HG03025 (cell line): ENCODE data around the gene GH2.
"Not testable (repeated sequence)": the region's sequence is repeated elsewhere in the genome, so short reads cannot be mapped to it uniquely, and the experiment has no call there.

Experiments
- ATAC-seq: cut with Tn5 transposase; IDR thresholded peaks from one replicate; pipeline ENCODE4 v1.9.1; 2021; ENCODE audit warnings: mild to moderate bottlenecking, moderate library complexity; ENCODE audit not compliant: unreplicated experiment, low FRiP score

GH2 gene

GRCh38 chr17:63881935-63882601 lies at the start of gene GH2:
GH2 (minus strand) TSS chr17:63881944; CDS start chr17:63881801, 143 bp downstream.
- ATAC-seq = no peak

DNA sequence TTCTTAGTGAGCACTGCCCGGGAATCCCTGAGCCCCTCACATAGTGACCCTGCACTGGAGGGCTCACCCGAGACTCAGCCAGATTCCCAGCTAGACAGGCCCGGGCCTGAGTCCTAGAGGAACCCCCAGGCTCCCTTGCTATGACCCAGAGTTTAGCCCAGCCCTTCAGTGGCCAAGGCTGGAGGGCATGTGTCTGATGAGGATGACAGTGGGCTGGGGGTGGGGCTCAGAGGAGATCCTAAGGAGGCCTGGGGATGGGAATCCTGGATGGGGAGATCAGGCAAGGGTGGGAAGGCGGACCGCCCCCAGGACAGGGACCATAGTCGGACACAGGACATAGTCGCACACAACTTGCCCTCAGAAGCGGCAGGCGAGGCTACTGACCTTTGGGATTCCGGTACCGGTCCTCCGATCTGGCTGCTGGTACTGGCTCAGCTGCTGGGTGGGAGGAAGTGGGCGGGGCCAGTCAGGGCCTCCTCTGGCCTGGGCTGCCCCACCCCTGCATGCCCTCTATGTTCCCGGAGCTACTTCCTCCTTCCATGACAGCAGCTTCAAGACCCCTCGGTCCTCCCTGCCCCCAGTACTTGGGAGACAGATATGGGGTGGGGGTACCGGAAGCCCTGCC lies 49.3 kb upstream of the GH2 start:
- ATAC-seq = no peak

DNA sequence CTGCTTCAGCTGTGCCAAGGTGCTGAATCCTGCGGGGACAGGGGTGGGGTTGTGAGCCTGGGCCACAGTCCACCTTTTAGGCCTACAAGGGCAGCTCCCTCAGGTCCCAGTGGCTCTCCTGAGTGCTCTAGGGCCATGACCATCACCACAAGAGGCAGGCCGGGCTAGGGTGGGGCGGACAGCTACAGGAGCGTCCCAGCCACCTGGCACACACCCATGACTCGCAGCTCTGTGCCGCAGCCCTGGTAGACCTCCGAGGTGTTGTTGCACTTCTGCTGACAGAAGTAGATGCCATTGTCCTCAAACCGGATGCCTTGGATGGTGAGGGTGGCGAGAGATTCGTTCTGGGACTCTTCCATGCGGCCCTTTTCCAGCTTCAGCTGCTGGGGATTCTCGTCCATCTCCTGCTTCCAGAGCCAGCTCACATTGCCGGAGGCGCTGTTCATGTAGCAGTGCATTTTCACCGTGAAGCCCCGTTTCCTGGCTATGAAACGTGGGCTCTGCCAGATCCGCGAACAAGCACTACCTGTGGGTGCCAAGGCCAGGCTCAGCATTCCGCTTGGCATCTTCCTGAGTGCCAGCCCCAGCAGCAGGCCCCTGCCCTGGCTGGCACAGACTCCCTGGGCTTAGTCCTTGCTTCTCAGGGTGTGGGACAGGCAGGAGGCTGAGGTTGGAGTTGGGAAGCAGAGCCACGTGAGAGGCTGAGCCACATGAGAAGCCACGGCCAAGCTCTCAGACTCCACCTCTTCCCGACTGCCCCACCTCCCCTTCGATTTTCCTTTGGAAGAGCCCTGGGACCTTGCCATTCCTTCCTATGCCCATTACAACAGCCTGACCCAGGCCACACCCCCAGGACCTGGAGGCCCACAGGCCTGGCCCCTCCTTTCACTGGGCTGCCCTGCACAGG lies 48.4 kb upstream of the GH2 start:
- no peak for ATAC-seq

DNA sequence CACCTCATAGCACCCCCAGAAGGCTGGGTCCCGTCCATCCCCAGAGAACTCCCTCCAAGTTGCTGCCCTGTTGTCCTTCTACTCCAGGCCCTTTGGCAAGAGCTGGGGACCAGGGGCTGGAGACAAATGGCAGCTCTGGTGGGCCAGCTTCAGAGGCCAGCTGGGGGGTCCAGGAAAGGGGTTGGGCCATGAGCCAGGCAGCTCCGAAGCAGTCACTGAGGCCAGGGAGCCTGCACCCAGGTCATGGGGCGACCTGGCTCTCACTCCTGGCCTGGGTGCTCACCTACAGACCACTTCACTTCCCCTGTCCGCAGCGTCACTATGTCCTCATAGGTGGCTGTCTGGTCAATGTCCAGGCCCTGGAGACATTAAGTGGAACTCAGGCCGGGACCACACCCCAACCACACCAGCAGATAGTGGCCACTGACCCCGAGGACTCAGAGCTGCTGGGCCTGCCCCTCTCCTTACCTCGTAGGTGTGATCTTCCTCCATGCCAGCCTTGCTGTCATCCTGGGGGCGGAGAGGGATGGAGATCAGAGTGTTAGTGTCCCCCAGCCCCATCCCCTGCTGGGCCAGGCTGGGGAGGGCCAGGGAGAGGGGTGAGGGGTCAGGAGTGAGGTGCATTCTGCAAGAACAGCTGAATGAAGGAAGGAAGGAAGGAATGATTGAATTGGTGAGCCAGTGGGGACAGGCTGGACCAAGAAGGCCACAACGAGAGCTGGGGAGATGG lies 47.4 kb upstream of the GH2 start:
- no peak for ATAC-seq

DNA sequence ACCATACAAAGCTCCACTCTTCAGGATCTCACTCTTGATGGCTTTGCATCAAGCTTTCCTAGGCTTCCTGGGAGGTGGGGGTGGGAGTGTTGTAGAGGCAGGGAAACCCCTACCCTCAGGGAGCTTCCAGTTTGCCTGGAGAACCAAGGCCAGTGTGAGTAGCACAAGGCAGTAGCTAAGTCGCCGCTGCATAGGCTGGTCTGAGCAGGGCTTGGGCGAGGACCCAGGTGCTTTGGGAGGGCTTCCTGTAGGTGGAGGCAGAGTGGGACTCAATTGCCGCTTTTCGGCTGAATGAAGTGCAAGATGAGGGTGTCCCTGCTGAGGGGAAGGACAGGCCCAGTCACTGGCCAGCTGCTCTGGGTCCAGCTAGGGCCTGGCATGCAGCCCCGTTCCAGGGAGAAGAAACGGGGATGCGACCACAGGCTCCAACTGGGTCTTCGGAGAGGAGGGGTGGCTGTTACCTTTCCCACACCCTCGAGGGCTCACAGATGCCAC lies 46.5 kb upstream of the GH2 start:
- ATAC-seq = no peak

DNA sequence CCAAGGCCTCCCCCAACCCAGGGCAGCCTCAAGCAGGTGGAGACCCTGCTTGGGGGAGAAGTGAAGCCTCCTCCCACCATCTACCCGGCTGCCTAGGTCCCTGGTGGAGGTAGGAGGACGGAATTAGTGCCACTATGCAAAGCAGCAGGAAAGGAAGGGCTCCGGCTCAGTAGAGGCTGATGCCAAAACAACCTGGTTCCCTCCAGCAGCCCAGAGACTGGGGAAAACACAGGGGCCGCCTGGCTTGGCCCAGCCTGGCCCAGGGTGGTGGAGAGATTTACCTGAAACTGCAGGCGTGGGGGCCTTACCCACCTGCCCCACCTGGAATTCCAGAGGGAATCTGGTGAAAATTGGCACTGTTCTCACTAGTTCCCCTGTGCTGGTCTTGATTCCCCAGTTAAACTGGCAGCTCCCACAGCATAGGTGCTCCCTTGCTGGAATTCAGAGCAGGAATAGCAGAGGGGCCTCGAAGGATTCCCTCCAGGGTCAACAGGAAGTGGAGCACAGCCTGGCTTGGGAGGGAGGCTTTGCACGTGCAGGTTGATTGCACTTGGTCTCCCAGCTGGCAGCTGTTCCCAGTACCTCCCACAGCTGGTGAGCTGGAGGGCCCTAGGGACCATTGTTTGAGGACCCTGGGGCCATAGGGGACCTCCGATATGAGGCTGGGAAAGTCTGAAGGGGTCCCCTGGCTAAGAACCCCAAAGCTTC lies 45.9 kb upstream of the GH2 start:
- ATAC-seq = no peak

DNA sequence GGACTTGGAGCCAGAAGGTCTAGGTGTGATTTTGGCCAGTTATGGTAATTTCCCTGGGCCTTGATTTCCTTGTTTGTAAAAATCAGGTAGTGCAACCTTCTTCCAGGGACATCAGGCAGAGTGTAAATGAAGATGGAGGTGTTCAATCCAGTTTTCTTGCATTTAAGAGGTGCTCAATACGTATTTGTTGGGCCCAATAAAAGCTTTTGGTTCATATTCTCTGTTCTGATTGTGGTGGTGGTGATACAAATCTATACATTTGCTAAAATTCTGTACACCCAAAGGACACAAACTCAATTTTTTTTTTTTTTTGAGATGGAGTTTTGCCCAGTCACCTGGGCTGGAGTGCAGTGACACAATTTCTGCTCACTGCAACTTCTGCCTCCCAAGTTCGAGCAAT lies 44.4 kb upstream of the GH2 start:
- ATAC-seq = no peak

- no peak for ATAC-seq
Observed at GRCh38 chr17:63925615-63926014, 43.9 kb upstream of the GH2 start.

GRCh38 chr17:63922402-63922801 lies 40.7 kb upstream of the GH2 start:
- ATAC-seq = not testable (repeated sequence)

- not testable (repeated sequence) for ATAC-seq
Observed at GRCh38 chr17:63920779-63921178, 39.0 kb upstream of the GH2 start.

GRCh38 chr17:63920050-63920449 lies 38.3 kb upstream of the GH2 start:
- not testable (repeated sequence) for ATAC-seq

DNA sequence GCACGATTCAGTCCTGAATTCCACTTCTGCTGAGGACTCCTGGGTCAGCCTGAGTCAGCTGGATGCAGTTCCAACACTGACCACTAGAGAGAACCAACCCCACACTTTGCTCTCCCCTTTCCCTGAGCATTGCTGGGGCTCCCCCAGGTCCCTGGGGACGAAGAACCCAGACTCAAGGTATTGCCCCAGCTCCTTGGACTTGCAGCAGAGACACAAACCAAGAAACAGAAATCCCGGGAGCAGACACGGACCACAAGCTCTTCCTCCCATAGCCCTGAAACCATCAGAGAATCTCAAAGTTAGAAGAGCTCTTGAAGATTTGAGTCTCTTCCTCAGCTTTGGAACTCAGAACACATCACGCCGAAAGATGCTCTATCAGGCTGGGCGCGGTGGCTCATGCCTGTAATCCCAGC lies 37.6 kb upstream of the GH2 start:
- no peak for ATAC-seq

DNA sequence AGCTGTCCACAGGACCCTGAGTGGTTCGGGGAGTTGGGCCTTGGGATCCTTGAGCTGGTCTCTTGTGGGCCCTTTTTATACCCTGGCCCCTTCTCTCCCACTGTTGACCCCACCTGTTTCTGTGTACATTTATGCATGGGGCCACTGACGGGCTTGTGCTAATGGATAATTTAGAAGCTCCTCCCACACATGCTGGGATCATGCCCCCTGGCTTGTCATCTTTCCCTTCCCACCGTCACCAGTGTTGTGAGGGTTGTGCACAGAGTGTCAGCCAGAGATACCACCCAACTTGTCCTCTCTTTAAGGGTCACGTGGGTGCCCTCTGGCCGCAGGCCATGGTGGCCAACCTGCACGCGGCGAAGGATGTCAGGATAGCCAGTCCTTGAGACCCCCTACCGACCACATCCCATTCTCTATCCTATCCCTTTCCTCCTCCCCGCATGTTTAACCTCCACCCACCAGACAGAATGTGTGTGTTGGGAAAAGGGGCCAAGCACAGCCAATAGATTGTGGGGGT lies 37.1 kb upstream of the GH2 start, which contains the start of gene GH1:
Gene GH1 (minus strand): TSS at position 51 of the 517 bp plus-strand sequence. CDS start 63 bp downstream, outside the sequence.
- not testable (repeated sequence) for ATAC-seq

GRCh38 chr17:63918305-63918704 lies 36.6 kb upstream of the GH2 start:
- no peak for ATAC-seq

DNA sequence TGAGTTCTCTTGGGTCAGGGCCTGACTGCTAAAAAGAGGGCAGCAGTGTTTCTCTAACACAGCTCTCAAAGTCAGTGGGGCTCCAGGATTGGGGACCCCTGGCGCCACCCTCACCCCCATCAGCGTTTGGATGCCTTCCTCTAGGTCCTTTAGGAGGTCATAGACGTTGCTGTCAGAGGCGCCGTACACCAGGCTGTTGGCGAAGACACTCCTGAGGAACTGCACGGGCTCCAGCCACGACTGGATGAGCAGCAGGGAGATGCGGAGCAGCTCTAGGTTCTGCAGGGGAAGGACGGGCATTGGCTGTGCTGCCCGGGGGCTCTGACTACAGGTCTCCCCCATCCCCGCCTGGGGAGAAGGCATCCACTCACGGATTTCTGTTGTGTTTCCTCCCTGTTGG lies 35.9 kb upstream of the GH2 start:
- ATAC-seq = no peak

DNA sequence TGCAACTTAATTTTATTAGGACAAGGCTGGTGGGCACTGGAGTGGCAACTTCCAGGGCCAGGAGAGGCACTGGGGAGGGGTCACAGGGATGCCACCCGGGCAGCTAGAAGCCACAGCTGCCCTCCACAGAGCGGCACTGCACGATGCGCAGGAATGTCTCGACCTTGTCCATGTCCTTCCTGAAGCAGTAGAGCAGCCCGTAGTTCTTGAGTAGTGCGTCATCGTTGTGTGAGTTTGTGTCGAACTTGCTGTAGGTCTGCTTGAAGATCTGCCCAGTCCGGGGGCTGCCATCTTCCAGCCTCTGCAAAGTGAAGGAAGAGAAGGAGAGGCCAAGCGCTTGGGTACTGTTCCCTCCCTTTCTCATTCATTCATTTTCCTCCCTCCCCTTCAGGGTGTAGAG lies 35.5 kb upstream of the GH2 start:
- ATAC-seq = not testable (repeated sequence)

DNA sequence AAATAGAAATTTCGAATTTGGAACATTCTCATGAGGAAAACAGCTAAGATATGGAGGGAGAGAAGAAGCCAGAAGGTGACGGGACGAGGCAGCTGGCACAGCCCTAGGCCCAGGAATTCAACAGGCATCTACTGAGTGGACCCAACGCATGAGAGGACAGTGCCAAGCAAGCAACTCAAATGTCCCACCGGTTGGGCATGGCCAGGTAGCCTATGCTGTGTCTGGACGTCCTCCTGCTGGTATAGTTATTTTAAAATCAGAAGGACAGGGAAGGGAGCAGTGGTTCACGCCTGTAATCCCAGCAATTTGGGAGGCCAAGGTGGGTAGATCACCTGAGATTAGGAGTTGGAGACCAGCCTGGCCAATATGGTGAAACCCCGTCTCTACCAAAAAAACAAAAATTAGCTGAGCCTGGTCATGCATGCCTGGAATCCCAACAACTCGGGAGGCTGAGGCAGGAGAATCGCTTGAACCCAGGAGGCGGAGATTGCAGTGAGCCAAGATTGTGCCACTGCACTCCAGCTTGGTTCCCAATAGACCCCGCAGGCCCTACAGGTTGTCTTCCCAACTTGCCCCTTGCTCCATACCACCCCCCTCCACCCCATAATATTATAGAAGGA lies 34.9 kb upstream of the GH2 start:
- no peak for ATAC-seq

DNA sequence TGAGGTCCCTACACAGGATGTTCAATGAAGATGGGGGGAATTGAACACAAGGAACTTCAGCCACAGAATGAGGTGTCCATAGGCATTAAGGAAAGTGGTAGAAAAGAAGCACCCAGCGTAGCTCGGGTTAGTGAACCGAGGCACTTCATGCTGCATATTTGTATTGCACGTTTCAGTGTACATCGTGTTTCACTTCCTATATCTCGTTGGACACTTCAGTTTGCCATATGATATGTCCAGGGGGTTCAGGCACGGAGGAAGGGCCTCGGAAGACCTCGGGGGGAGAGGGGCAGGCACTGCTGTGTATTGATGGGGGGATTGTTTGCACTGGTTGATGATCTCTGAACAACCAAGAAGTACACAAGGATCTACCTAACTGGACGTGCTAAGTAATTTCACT lies 34.0 kb upstream of the GH2 start:
- ATAC-seq = not testable (repeated sequence)

DNA sequence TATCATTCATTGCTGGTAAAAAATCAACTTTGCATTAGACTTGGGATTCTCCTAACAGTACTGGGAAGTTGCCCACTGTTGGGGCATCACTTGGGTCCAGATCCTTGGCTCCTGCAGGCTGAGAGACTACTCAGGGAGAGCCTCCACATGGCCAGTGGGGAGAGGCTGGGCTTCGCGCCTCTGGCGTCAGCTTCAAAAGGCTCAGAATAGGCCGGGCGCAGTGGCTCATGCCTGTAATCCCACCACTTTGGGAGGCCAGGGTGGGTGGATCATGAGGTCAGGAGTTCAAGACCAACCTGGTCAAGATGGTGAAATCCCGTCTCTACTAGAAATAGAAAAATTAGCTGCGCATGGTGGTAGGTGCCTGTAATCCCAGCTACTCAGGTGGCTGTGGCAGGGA lies 32.7 kb upstream of the GH2 start:
- ATAC-seq = no peak
